Measurements from ENCODE around the gene OR1M1. TPM values are rescaled to one million over a fixed set of nuclear protein-coding genes. Genes with fewer than 3 reads are reported as not detected.

OR1M1 gene, protein sequence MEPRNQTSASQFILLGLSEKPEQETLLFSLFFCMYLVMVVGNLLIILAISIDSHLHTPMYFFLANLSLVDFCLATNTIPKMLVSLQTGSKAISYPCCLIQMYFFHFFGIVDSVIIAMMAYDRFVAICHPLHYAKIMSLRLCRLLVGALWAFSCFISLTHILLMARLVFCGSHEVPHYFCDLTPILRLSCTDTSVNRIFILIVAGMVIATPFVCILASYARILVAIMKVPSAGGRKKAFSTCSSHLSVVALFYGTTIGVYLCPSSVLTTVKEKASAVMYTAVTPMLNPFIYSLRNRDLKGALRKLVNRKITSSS
- not detected for total RNA-seq

DNA sequence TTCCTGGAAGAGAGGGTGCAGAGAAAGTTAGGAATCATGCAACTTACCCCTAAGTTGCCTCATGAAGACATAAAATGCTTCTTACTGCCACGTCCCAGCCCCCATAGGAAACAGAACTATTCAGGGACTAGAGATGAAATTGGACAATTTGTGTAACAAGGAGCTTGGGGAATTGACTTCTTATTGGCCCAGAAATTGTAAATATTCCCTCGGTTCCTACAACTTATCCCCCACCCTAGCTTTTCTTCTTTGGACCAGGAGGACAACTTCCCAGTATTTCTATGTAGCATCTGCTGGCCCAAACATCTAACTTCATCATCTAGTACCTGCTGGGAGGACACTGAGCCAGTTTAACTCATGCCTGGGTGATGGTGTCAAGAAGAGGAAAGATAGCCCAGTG lies at the start of gene OR1M1:
TSS of gene OR1M1 (plus strand) at position 301 of the 400 bp plus-strand sequence. CDS start 6,184 bp downstream, outside the sequence.
- no peak for DNase-seq
- TF ChIP-seq POLR2A (IDR thresholded peaks at IDR 0.05): no peak
- TF ChIP-seq, protein P1, sequence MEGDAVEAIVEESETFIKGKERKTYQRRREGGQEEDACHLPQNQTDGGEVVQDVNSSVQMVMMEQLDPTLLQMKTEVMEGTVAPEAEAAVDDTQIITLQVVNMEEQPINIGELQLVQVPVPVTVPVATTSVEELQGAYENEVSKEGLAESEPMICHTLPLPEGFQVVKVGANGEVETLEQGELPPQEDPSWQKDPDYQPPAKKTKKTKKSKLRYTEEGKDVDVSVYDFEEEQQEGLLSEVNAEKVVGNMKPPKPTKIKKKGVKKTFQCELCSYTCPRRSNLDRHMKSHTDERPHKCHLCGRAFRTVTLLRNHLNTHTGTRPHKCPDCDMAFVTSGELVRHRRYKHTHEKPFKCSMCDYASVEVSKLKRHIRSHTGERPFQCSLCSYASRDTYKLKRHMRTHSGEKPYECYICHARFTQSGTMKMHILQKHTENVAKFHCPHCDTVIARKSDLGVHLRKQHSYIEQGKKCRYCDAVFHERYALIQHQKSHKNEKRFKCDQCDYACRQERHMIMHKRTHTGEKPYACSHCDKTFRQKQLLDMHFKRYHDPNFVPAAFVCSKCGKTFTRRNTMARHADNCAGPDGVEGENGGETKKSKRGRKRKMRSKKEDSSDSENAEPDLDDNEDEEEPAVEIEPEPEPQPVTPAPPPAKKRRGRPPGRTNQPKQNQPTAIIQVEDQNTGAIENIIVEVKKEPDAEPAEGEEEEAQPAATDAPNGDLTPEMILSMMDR (IDR thresholded peaks at IDR 0.05): no peak
- Histone ChIP-seq H3K36me3 (no peaks in the 10 kb centered on the region), H3K4me3 (no peak within 1 kb of the TSS), H3K27ac (no peak within 1 kb of the TSS), H3K9me3 (no peaks in the 10 kb centered on the region), H3K27me3 (no peaks in the 10 kb centered on the region), H3K4me1 (no peaks in the 10 kb centered on the region)

DNA sequence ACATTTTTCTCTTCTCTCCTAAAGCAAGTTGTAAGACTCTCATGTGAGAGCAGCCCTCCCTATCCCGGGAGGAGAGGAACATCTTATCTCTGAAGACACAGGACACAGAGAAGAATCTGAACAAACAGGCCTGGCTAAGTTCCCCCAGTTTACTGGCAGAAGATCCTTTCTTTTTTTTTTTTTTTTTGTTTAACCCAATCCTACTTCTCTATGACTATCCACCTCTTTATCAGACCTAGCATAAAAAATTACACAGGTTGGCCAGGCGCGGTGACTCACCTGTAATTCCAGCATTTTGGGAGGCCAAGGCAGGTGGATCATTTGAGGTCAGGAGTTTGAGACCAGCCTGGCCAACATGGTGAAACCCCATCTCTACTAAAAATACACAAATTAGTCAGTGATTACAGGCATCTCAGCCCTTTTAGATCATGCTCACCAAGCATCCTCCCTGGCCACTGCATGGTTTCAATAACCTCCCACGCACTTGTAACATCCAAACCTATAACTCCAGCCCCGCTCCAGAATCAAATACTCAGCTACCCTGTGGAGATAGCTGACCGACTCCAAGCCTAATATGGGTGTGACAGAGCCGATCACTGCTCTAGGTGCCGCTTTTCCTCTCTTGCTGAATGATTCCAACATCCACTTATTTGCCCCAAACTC lies 49.3 kb upstream of the OR1M1 start:
- no peak for TF ChIP-seq POLR2A (IDR thresholded peaks at IDR 0.05)
- TF ChIP-seq, protein P1 (IDR thresholded peaks at IDR 0.05): no peak
- Histone ChIP-seq H3K27ac (no peak overlapping the region), H3K27me3 (no peaks in the 10 kb centered on the region), H3K4me1 (no peaks in the 10 kb centered on the region), H3K4me3 (no peak overlapping the region), H3K9me3 (no peaks in the 10 kb centered on the region), H3K36me3 (no peaks in the 10 kb centered on the region)
- DNase-seq: no peak

DNA sequence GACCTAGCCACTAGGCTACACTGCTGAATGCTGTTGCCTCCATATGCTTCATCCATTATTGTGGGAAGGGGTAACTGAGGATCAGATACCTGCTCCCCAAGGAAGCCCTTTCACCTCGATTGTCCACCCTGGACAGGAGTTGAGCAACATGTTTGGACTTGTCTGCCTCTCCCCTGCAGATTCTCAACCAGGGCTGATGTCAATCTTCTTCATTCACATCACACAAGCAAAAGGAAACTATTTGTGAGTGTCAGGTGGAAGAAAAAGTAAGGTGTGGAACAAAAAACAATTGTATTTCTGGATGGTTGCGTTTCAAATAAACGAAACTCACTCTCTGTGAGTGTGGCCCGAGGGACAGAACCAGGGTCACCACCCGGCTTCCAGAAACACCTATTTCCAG lies 47.1 kb upstream of the OR1M1 start:
- DNase-seq: no peak
- Histone ChIP-seq H3K4me1 (no peaks in the 10 kb centered on the region), H3K9me3 (no peaks in the 10 kb centered on the region), H3K36me3 (no peaks in the 10 kb centered on the region), H3K27me3 (no peaks in the 10 kb centered on the region), H3K4me3 (no peak overlapping the region), H3K27ac (no peak overlapping the region)
- TF ChIP-seq POLR2A (IDR thresholded peaks at IDR 0.05): no peak
- TF ChIP-seq, protein P1 (IDR thresholded peaks at IDR 0.05): no peak

DNA sequence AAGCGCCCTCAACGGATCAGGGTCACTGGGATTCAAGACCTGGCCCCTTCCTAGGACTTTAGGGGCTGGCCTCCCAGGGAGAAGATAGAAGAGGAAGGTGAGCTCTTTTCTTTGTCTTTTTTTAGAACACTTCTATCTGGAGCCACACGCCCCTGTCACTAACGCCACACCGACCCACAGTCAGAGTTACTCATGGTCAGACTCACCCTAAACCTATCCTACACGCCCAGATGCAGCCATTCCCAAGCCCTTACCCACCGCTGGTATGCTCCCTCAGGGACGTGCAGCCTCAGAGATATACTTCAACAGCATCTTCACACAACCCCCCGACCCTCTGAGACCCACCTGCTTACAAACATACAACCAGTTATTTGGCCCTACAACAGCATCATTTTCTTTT lies 46.7 kb upstream of the OR1M1 start:
- no peaks in the 10 kb centered on the region for H3K27me3 ChIP-seq
- DNase-seq: no peak
- no peak overlapping the region for H3K4me3 ChIP-seq
- no peaks in the 10 kb centered on the region for H3K9me3 ChIP-seq
- no peaks in the 10 kb centered on the region for H3K4me1 ChIP-seq
- TF ChIP-seq, protein P1 (IDR thresholded peaks at IDR 0.05): no peak
- no peak for TF ChIP-seq POLR2A (IDR thresholded peaks at IDR 0.05)
- H3K27ac ChIP-seq: no peak overlapping the region
- H3K36me3 ChIP-seq: no peaks in the 10 kb centered on the region

DNA sequence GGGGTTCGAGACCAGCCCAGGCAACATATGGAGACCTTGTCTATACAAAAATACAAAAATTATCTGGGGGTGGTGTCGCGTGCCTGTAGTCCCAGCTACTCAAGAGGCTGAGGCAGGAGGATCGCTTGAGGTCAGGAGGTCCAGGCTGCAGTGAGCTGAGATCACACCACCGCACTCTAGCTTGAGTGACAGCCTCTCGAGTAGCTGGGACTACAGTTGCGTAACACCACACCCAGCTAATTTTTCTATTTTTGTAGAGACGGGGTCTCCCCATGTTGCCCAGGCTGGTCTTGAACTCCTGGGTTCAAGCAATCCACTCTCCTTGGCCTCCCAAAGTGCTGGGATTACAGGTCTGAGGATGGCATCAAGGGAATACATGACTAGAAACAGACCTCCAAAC lies 45.8 kb upstream of the OR1M1 start:
- H3K4me1 ChIP-seq: no peaks in the 10 kb centered on the region
- no peaks in the 10 kb centered on the region for H3K36me3 ChIP-seq
- no peaks in the 10 kb centered on the region for H3K27me3 ChIP-seq
- DNase-seq: no peak
- H3K27ac ChIP-seq: no peak overlapping the region
- H3K9me3 ChIP-seq: no peaks in the 10 kb centered on the region
- H3K4me3 ChIP-seq: no peak overlapping the region
- TF ChIP-seq, protein P1 (IDR thresholded peaks at IDR 0.05): no peak
- TF ChIP-seq POLR2A (IDR thresholded peaks at IDR 0.05): no peak

All from Peyer's patch (tissue), 4 donors.